Inflammatory macrophage treated with lipopolysaccharide for 4 hours (primary cell): ENCODE measurements around the gene SEC22C.

Experiments
- DNase-seq: peaks from one replicate; pipeline ENCODE4 v3.0.0-alpha.2; 2020

Gene SEC22C

DNA sequence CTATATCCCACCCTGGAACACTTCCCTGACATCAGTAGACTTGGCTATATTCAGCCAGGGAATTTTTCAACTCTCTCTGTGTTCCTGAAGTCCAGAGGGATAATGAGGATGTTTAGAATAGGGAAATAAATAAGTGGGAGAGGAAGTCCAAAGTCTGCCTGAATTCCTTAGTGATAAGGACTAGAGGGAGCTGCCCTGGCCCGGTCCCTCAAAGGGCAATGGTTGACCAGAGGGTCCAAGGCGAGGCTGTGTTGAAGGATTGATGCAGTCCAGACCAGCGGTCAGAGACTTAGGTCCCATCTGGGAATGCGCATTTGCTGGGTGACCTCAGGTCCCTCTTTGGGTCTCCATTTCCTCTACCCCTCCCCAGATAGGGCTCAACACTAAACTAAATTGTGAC, 71.4 kb downstream of the SEC22C start:
- DNase-seq, result no peak

DNA sequence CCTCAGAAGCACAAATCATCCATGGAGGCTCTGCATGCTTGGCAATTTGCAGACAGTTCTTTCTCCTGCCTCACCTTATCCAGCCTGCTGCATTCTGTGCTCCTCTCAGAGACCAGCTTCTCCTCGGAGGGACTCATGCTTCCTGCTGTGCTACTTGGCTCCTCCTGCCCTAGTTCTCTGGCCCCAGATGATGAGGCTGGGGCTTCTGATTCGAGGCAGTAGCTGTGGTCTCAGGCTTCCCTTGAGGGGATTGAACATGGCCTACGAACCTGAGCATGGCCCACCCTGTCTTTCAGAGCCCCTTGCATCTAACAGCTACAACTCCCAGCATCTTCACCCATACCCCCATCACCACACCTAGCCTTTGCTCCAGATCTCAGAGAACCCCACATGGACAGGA, 72.7 kb downstream of the SEC22C start:
- no peak for DNase-seq

DNA sequence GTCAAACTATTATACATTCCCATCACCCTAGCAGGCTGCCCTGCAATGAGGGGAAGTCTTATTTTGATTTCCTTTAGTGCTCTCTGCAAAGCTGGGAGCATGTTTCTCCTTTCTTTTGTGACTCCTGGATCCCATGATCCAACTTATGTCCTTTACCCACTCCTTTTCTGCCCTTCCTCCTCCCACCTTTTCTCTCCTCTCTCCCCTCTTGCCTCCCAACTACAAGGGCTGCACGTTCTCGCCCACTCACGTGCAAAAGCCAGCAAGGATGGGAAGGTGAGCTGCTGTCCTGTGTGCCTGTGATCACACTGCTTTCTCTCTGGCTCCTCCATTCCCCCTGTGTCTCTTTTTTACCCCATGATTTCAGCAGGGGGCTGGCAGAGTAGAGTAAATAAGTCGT, 73.2 kb downstream of the SEC22C start:
- DNase-seq, result no peak

DNA sequence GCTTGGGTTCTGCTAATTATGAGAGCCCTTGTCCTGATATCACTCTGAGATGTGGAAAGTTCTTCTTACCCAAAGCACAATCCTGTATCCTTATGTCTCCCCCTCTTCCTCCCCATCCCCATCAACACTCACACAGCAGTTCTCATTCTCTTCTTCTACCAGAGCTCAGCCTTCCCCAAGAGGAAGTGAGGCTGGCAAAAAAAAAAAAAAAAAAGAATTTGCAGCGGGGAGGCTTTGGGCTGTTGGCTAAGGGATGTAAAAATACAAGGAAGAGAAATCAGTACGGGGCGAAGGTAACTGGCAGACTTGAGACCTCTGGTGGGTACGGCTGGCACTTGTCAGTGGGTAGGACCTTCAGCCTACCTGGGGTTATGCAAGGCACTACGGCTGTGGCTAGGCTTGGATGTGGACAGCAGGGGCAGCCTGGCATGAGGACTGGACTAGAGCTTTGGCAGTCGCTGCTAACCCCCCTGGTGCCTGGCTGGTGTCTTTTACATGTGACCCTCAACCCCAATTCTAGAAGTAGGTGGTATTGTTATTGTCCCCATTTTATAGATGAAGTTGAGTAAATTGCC, 73.9 kb downstream of the SEC22C start:
- peak; percentile 16 for DNase-seq

DNA sequence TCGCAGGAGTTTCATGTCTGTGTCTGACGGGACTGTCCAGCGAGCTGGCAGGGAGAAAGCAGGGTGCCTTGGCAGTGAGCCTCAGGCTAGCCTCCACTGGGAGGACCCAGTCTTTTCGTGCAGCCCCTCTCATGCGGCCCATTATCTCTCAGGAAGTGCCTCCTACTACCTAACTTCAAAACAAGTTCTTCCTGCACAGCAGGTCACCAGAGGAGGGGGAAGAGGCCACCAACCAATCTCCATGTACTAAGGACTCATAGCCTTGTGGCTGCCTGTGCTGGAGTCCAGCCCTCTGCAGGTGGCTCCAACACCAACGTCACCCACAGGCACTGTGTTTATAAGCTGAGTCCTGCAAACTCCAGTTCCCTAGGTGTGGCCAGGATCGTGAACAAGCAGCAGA, 74.5 kb downstream of the SEC22C start:
- no peak for DNase-seq

DNA sequence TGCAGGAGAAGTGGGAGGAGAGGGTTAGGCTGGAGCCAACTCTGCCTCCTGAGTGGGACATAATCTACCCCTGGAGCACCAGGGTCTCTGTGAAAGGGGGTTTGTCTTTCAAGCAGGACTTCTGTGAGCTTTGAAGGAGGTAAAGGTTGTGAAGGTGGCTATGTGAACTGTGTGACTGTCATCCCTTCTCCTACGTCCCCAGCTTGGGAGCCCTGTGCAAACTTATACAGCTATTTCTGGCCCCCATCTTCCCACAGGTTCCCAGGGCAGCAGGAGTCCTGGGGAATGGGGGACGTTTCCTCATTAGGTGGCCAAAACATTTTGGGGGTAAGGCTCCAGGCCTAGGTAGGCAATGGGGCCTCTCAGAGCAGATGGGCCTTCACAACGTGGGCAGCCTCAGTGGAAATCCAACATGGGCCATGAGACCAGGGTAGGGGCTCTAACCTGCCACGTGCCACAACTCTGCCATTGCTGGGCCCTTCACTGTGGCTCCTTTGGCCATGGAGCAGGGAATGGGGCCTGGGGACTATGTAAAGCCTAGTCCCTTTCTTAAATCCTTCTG, 75.8 kb downstream of the SEC22C start:
- no peak for DNase-seq

DNA sequence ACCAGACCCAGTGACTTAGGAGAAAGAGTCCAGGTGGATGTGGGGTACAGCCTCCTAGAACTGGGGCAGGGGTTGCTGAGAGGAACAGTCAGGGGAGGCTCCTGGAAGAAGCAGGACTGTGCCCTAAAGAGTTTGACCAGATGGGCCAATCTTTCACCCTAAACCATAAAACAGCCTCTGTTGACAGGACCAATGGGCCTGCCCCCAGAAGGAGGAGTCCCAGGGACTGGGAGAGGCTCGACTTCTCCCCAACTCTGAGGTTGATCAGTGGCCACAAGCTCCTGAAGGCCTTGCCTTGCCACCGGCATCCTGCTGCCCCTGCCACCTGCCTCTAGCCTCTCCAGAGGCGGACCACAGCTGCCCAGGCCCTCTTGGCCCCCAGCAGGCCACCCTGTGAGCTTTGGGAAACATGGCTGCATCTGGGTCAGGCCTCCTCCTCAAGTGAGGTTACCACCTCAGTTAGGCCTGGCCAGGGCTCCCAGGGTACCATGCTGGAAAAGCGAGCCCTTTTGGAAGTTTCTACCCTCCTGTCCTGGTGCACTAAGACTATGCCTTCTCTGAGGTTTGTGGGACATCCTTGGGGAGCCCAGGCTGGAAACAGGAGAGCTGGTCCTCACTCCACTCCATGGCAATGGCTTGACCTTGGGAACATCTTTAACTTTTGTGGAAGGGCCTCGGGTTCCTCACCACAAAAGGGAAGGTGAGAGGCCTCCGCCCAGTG, 76.5 kb downstream of the SEC22C start:
- DNase-seq, result no peak

DNA sequence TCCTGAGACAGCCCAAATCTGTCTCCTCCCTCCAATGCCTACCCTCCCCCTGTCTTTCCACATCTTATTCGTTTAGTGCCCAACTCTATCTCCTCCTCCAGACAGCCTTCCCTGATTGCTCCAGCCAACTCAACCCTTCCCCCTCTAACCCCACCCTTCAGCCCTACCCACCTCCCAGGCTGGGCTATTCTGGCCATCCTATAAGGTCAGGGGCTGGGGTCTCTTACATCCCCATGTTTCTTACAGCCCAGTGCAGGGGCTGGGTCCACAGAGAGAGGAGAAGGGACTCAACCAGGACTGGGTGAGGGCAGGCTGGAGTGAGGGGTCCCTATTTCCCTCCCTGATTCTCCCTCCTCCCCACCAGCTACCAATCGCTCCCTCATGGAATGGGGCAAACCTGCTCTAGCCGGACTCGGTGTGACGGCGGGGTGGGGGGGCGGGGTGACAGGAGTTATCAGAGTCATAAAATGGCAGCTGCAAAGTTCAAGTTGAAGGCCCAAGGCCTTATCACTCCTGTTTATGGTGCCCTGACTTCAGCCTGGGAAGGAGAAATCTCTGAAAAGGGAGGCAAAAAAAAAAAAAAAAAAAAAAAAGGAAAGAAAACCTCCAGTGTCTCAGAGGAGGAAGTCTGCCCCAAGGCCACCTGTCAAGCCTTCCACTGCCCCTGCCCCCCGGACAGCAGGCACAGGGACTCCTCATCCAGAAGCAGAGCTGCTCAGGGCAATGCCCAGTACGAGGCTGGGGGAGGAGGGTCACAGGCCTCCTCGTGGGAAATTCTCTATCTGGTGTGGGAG, 77.2 kb downstream of the SEC22C start:
- DNase-seq, result no peak

DNA sequence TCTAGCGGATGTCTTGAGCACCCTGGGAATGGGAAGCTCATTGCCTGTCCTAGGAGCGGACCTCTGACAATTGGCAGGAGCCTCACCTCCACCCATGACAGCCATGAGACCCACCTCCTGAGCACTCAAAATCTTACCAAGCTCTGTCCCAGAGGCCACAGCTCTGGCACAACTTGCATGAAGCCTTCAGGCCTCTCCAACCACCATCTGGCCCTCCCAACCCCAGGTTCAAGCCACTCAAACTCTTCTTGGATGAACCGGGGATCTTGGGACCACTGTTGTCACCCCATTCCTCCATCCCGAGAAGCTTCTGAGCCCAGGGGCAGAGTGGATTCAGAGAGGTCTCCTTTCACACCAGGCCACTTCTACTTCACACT, 77.8 kb downstream of the SEC22C start:
- DNase-seq, result no peak

DNA sequence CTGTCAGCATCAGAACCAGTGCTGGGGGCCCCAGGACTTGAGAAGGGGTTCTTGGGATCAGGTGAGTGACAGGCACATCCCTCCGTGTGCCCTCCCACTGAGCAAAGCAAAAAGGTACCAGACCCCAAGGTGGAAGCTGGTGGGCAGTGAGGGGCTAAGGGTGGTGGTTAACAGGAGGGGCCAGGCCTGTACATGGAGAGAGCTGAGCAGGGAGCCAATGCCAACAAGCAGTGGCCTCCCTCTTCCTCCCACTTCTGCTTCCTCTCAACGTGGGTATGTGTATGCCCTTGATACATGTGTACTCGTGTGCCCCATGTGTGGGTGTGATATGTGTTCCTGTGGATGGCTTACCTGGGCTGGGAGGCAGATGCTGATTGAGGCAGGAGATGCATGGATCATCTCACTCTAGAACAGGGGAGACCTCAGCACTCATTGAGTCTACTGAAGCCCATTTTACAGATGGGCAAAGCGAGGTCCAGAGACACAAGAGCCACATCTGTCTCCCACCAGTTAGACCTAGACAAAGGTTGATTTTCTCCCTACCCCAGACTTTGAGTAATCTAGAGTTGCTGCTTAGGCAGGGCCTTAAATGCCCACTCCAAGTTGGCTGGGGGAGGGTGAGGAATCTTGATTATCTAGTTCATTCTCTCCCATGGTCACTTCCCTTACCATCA, 78.4 kb downstream of the SEC22C start:
- no peak for DNase-seq

DNA sequence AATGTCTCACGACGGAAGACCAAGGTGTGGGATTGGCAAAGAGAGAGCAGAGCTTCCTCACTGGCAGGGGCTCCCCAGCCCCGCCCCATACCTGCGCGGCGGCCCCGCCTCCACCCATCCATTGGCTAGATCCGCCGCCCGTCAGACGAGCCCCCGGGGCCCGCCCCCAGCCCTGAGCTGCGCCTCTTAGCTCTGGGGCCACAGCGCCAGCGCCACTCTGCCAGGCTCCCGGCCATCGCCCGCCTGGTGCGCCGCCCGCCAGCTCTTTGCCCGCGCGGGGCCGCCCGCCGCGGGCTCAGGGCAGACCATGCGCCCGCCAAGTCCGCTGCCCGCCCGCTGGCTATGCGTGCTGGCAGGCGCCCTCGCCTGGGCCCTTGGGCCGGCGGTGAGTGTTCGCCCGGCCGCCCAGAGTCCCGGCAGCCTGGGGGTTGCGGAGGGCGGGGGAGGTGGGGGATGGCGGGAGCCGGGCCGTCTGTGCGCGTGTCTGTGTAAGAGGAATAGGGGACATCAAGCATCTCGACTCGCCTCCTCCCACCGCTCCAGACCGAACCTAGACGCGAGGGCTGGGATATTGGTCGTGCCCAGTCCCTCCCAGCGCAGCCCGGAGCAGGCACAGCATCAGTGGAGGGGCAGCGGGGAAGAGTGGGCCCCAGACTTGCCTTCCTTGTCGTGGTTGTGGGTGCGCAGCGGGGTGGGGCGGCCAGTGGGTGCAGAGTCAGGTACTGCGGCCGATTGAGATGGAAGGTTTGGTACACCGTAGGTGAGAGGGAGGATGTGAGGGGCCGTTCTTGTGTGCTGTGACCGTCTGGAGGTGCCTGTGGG, 79.1 kb downstream of the SEC22C start, which contains the start of gene VIPR1:
Gene VIPR1, plus strand, starts transcription at position 215 of the 822 bp plus-strand sequence. Its CDS starts 93 bp downstream, at position 308.
- peak; percentile 67 for DNase-seq

DNA sequence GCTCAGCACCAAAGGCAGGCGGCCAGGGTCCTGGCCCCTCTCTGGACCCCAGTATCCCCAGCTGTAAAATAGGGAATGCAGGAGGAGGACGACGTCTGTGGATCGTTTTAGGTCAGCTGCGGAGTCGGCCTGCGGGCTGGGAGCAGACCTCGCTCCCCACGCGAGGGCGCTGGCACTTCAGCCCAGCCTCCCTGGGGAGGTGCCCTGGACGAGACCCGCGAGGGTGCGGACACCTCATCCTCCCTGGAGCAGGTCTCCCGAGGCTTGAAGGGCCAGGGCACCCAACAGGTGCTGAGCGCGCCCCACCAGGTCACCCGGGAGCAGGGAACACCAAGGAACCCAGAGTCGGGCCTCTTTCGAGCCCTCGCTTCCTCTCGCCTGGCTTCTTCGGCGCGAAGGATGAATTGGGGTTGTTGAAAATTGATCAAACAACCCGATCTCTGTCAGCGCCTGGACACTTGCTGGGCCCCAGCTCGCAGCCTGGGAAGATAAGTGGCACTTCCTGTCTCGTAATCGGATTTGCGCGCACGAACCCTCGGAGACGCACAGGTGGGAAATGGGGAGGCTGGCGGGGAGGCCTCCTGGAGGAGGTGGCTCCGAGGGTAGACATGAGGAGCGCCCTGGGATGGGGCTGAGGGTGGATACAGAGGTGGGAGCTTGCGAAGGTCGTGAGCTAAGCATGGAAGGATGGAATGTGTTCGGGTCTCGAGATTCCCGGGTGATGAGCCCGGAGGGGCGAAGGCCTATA, 79.9 kb downstream of the SEC22C start:
- DNase-seq, result peak; percentile 57

DNA sequence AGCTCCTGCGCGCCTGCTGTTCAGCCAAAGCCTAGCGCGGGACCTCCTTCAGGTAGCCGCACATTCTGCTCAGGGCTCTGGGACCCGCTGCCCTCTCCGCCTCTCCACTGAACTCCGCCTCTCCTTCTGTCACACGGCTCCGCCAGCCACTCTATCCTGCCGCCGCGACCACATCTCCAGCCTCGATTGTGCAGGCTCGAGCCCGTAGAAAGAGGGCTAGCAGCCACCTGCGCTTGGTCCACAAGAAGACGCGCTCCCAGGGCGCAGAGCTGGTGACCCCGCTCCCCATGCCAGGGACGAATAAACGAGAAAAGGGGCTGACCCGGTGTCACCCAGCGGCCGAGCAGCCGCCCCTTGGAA, 80.5 kb downstream of the SEC22C start:
- DNase-seq, result no peak

DNA sequence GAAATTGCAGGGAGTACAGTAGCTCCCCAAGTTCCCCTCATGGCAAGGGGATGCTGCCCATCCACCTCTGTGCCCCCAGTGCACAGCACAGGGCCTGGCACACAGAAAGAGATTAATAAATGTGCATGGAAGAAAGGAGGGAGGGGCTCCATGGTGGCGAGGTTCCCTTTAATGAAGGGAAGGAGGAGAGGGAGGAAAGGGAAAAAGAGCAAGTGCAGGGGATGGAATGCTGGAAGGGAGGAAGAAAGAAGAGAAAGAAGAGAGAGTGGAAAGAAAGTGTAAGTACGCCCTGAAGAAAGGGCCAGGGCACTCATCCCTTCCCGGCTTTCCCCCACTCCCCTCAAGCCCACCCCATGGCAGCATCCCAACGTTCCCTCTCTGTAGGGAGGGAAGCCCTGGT, 80.9 kb downstream of the SEC22C start:
- no peak for DNase-seq

DNA sequence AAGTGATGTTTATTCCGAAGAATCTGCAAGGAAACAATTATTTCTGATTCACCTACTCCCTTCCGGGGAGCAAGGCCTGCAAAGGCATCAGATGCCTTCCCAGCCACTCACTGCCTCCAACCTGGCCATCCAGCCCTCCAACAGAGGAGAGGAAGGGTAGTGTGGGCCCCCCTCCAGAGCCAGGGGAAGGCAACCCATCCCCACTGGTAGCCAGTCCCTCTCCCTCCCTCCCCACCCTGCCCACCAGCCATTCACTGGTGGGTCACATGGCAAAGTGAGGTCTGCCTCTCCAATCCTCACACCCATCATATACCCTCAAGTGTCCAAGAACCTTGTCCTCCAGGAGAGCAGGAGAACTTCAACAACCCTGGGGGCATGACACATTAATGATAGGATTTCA, 81.7 kb downstream of the SEC22C start:
- no peak for DNase-seq

DNA sequence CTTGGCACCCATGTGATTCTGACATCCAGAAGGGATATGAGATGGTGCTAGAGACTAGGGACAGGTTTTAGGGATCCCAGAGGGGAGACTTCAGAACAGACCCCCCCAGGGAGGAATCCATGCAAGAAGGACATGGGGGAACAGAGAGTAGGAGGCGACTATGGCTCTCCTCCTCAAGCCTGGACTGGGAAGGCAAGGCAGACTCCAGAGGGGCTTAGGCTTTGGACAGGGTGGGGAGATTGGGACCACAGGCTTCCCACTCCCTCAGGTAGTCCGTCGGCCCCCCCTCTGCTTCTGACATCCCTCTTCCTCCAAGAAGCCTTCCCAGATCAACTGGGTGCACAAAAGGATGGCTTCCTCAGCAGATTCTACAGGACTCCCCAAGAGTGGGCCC, 82.3 kb downstream of the SEC22C start:
- no peak for DNase-seq

DNA sequence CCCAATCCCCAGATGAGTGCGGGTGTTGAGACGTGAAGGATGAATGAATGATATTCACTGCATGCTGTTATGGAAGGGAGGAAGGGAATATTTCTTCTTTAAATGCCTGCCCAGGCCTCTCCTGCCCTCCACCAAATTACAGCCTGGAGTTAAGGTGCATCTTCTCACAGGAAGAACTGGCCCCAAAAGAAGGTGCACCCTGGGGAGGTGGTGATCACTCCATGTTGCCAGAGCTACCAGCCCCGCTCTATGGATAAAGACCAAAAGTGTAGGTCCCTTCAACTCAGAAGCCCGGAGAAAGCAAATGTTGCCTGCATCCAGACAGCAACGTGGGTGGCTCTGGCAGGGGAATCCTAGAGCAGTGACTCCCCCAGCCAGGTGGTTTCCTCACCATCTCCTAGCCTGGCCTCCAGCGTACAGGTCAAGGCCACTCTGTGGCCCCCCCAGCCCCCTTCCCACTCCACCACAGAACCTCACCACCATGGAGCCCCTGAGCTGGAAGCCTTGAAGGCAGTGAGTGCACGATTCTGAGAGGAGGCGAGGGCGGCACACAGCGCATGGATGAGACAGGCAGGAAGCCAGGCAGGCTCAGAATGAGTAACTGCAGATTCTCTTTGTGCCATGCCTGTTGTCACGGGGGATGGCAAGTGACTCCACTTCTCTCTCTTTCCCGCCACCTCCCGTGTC, 82.8 kb downstream of the SEC22C start:
- DNase-seq, result no peak

DNA sequence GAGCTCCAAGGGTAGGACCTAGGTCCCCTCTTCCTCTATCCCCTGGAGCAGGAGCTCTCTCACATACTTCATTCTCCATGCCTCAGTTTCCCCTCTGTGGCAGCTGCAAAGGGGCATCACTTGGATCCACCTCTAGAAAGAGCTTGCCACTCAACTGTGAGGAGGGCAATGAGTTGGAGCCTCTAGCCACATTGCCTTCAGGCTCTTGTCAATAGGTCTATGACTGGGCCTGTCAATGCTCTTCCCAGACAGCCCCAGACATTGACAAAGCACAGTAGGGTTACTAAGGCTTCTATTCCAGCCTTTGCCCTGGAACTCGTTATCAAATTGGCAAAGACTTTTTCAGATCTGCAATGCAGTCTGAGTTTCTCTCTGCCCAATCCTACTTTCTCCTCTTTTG, 83.7 kb downstream of the SEC22C start:
- no peak for DNase-seq
